Loucy (cell line): Measurements from ENCODE around the gene MAP3K5.

Source experiments
- H2AFZ ChIP-seq: fragments of 200-600 bp; sonication (generic); 2 replicates; pipeline ENCODE4 v1.6.0; 2016; ENCODE audit warnings: antibody characterized with exemption, mild to moderate bottlenecking, low read length, moderate library complexity
- H3F3A ChIP-seq: fragments of 200-600 bp; 2 replicates; pipeline ENCODE4 v1.6.0; 2016; ENCODE audit warnings: antibody characterized with exemption, low read depth, mild to moderate bottlenecking
- H3K27me3 ChIP-seq: fragments of 200-600 bp; sonication (generic); 2 replicates; pipeline ENCODE4 v1.6.1; 2014; ENCODE audit warnings: low read length, mild to moderate bottlenecking; ENCODE audit not compliant: insufficient read depth, poor library complexity, severe bottlenecking
- H3K36me3 ChIP-seq: fragments of 200-600 bp; sonication (generic); 2 replicates; pipeline ENCODE4 v1.6.1; 2016; ENCODE audit warnings: low read length; ENCODE audit not compliant: insufficient read depth
- H3K4me1 ChIP-seq: fragments of 200-600 bp; sonication (generic); 2 replicates; pipeline ENCODE4 v1.5.1; 2014; ENCODE audit warnings: low read length, mild to moderate bottlenecking; ENCODE audit not compliant: insufficient read depth, poor library complexity, severe bottlenecking
- H3K4me2 ChIP-seq: fragments of 200-600 bp; sonication (generic); 2 replicates; pipeline ENCODE4 v1.6.0; 2014; ENCODE audit warnings: antibody characterized with exemption, low read length, low read depth, mild to moderate bottlenecking; ENCODE audit not compliant: poor library complexity, severe bottlenecking
- H3K4me3 ChIP-seq: fragments of 200-600 bp; sonication (generic); 2 replicates; pipeline ENCODE4 v1.5.1; 2014; ENCODE audit warnings: low read length, mild to moderate bottlenecking, mixed read lengths; ENCODE audit not compliant: poor library complexity, severe bottlenecking
- H3K79me2 ChIP-seq: fragments of 200-600 bp; sonication (generic); 2 replicates; pipeline ENCODE4 v1.6.1; 2014; ENCODE audit warnings: low read length; ENCODE audit not compliant: insufficient read depth
- H3K9ac ChIP-seq: fragments of 200-600 bp; sonication (generic); 2 replicates; pipeline ENCODE4 v1.6.0; 2014; ENCODE audit warnings: mild to moderate bottlenecking, low read depth, low read length, moderate library complexity; ENCODE audit not compliant: poor library complexity, severe bottlenecking
- H3K9me2 ChIP-seq: fragments of 200-600 bp; sonication (generic); replicated peaks from 2 replicates; pipeline ENCODE4 v1.6.1; 2016; ENCODE audit warnings: low read depth, low read length, mixed read lengths
- H3K9me3 ChIP-seq: fragments of 200-600 bp; sonication (generic); 2 replicates; pipeline ENCODE4 v1.6.1; 2014; ENCODE audit warnings: mild to moderate bottlenecking, antibody characterized with exemption, low read length, low read depth; ENCODE audit not compliant: insufficient read depth
- H4K20me1 ChIP-seq: fragments of 200-600 bp; sonication (generic); 2 replicates; pipeline ENCODE4 v1.6.0; 2014; ENCODE audit warnings: antibody characterized with exemption, low read length, mild to moderate bottlenecking; ENCODE audit not compliant: insufficient read depth, poor library complexity, severe bottlenecking
- EZH2phosphoT487 ChIP-seq: fragments of 200-600 bp; IDR thresholded peaks from 2 replicates; pipeline ENCODE4 v1.6.1; 2018; ENCODE audit warnings: antibody characterized with exemption, mild to moderate bottlenecking, moderate library complexity, borderline replicate concordance
- TF ChIP-seq, protein P1 (sequence below): fragments of 200-600 bp; sonication (generic); conservative IDR thresholded peaks from 2 replicates; pipeline ENCODE4 v1.5.1; 2014; ENCODE audit warnings: mild to moderate bottlenecking, antibody characterized with exemption, low read length

MAP3K5 gene

GRCh38 chr6:136571496-136571895, 220.8 kb downstream of the MAP3K5 start:
- H3K27me3 ChIP-seq, result peaks cover 66% of the 10 kb centered on the region
- peaks cover 6% of the 10 kb centered on the region for H3F3A ChIP-seq
- H3K9me3 ChIP-seq, result peaks cover 27% of the 10 kb centered on the region
- no peaks in the 10 kb centered on the region for H3K9me2 ChIP-seq
- no peaks in the 10 kb centered on the region for H3K36me3 ChIP-seq
- no peak overlapping the region for H3K9ac ChIP-seq
- peaks cover 15% of the 10 kb centered on the region for H3K4me1 ChIP-seq
- H3K79me2 ChIP-seq, result no peaks in the 10 kb centered on the region
- H4K20me1 ChIP-seq, result no peaks in the 10 kb centered on the region
- no peak overlapping the region for H3K4me3 ChIP-seq
- no peak overlapping the region for H3K4me2 ChIP-seq
- TF ChIP-seq, protein P1, sequence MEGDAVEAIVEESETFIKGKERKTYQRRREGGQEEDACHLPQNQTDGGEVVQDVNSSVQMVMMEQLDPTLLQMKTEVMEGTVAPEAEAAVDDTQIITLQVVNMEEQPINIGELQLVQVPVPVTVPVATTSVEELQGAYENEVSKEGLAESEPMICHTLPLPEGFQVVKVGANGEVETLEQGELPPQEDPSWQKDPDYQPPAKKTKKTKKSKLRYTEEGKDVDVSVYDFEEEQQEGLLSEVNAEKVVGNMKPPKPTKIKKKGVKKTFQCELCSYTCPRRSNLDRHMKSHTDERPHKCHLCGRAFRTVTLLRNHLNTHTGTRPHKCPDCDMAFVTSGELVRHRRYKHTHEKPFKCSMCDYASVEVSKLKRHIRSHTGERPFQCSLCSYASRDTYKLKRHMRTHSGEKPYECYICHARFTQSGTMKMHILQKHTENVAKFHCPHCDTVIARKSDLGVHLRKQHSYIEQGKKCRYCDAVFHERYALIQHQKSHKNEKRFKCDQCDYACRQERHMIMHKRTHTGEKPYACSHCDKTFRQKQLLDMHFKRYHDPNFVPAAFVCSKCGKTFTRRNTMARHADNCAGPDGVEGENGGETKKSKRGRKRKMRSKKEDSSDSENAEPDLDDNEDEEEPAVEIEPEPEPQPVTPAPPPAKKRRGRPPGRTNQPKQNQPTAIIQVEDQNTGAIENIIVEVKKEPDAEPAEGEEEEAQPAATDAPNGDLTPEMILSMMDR, result no peak
- no peak for TF ChIP-seq EZH2phosphoT487
- H2AFZ ChIP-seq, result no peak overlapping the region

- H2AFZ ChIP-seq, result no peak overlapping the region
- H3K4me3 ChIP-seq, result no peak overlapping the region
- H3K9me3 ChIP-seq, result peaks cover 27% of the 10 kb centered on the region
- H3K79me2 ChIP-seq, result no peaks in the 10 kb centered on the region
- peaks cover 66% of the 10 kb centered on the region for H3K27me3 ChIP-seq
- H3K9ac ChIP-seq, result no peak overlapping the region
- no peak overlapping the region for H3K4me2 ChIP-seq
- no peaks in the 10 kb centered on the region for H3K9me2 ChIP-seq
- no peaks in the 10 kb centered on the region for H3K36me3 ChIP-seq
- TF ChIP-seq, protein P1, result no peak
- TF ChIP-seq EZH2phosphoT487, result no peak
- H4K20me1 ChIP-seq, result no peaks in the 10 kb centered on the region
- peaks cover 7% of the 10 kb centered on the region for H3F3A ChIP-seq
- H3K4me1 ChIP-seq, result peaks cover 19% of the 10 kb centered on the region
Observed at GRCh38 chr6:136571065-136571464, 221.2 kb downstream of the MAP3K5 start.

GRCh38 chr6:136568129-136568528, 224.1 kb downstream of the MAP3K5 start:
- no peaks in the 10 kb centered on the region for H4K20me1 ChIP-seq
- no peaks in the 10 kb centered on the region for H3K36me3 ChIP-seq
- no peak overlapping the region for H2AFZ ChIP-seq
- no peak overlapping the region for H3K4me3 ChIP-seq
- peaks cover 27% of the 10 kb centered on the region for H3K9me3 ChIP-seq
- H3K4me1 ChIP-seq, result peaks cover 42% of the 10 kb centered on the region
- TF ChIP-seq, protein P1, result no peak
- no peak for TF ChIP-seq EZH2phosphoT487
- no peaks in the 10 kb centered on the region for H3K79me2 ChIP-seq
- H3K27me3 ChIP-seq, result peaks cover 84% of the 10 kb centered on the region
- H3K4me2 ChIP-seq, result peak overlapping the region; percentile 53
- no peaks in the 10 kb centered on the region for H3K9me2 ChIP-seq
- peaks cover 7% of the 10 kb centered on the region for H3F3A ChIP-seq
- H3K9ac ChIP-seq, result no peak overlapping the region
